HL-60 (cell line): ENCODE measurements around the gene CPT1C.
A peak's percentile ranks its signal among the peaks of the same experiment; 100 is the strongest.

Experiments used
- DNase-seq, 2 experiments: peaks; one replicate each; pipeline ENCODE4 v3.0.0-alpha.2; 2010 to 2020; ENCODE audit warnings: low read depth in 1 of 2, low spot score in 1 of 2
- H3K27ac ChIP-seq: fragments of 250-450 bp; sonication (Bioruptor Pico); replicated peaks from 2 replicates; pipeline ENCODE4 v1.5.1; 2020; ENCODE audit warnings: mild to moderate bottlenecking, moderate library complexity
- H3K27me3 ChIP-seq: fragments of 250-450 bp; sonication (Bioruptor Pico); 2 replicates; pipeline ENCODE4 v1.5.1; 2021; ENCODE audit warnings: mild to moderate bottlenecking, moderate library complexity; ENCODE audit not compliant: insufficient read depth, poor library complexity, severe bottlenecking
- H3K4me3 ChIP-seq: replicated peaks from 2 replicates; pipeline ENCODE4 v1.5.1; 2011; ENCODE audit warnings: mild to moderate bottlenecking, control low read depth, low read length; ENCODE audit not compliant: insufficient read depth
- GABPA ChIP-seq: IDR thresholded peaks from 2 replicates; pipeline ENCODE4 v1.6.1; 2012; ENCODE audit warnings: low read depth
- POLR2AphosphoS5 ChIP-seq: IDR thresholded peaks from 2 replicates; pipeline ENCODE4 v1.6.1; 2012; ENCODE audit warnings: low read depth
- SPI1 ChIP-seq: IDR thresholded peaks from 2 replicates; pipeline ENCODE4 v1.6.1; 2012; ENCODE audit warnings: low read depth, mild to moderate bottlenecking, borderline replicate concordance
- TF ChIP-seq, protein P1 (sequence below): IDR thresholded peaks from 2 replicates; pipeline ENCODE4 v1.6.1; 2012; ENCODE audit warnings: low read depth; ENCODE audit not compliant: insufficient replicate concordance
- TF ChIP-seq, protein P2 (sequence below): IDR thresholded peaks from one replicate; pipeline ENCODE4 v1.5.1; 2011; ENCODE audit warnings: low read length, control low read depth, inconsistent platforms; ENCODE audit not compliant: insufficient read depth

Gene CPT1C

DNA sequence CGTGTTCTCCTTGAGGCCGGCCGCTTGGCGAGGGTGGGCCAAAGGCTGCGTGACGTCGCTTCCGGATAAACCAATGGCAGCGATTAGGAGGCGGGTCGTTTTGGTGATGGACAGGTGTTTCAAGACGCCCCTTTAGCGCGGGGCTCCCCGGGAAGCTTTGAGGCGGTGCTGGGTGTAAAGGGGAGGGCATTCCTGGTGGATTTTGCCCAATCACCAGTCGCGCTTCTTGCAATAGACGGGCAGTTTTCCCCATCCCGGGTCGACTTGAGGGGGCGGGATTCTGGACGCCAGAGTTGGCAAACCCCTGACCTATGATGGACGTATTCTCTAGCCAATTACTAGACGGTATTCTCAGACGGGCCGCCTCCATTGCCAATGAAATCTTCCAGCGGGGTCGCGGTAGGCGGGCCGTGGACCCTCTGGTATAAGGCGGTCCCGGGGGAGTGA is 14.1 kb upstream of the CPT1C start:
- peak; percentile 100 for DNase-seq
- H3K27ac ChIP-seq = peak overlapping the region; percentile 98
- no peaks in the 10 kb centered on the region for H3K27me3 ChIP-seq
- TF ChIP-seq, protein P1, sequence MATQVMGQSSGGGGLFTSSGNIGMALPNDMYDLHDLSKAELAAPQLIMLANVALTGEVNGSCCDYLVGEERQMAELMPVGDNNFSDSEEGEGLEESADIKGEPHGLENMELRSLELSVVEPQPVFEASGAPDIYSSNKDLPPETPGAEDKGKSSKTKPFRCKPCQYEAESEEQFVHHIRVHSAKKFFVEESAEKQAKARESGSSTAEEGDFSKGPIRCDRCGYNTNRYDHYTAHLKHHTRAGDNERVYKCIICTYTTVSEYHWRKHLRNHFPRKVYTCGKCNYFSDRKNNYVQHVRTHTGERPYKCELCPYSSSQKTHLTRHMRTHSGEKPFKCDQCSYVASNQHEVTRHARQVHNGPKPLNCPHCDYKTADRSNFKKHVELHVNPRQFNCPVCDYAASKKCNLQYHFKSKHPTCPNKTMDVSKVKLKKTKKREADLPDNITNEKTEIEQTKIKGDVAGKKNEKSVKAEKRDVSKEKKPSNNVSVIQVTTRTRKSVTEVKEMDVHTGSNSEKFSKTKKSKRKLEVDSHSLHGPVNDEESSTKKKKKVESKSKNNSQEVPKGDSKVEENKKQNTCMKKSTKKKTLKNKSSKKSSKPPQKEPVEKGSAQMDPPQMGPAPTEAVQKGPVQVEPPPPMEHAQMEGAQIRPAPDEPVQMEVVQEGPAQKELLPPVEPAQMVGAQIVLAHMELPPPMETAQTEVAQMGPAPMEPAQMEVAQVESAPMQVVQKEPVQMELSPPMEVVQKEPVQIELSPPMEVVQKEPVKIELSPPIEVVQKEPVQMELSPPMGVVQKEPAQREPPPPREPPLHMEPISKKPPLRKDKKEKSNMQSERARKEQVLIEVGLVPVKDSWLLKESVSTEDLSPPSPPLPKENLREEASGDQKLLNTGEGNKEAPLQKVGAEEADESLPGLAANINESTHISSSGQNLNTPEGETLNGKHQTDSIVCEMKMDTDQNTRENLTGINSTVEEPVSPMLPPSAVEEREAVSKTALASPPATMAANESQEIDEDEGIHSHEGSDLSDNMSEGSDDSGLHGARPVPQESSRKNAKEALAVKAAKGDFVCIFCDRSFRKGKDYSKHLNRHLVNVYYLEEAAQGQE = no peak
- 0 out of 2 replicates have a peak, but pooled peaks have one; percentile 23 for TF ChIP-seq GABPA
- H3K4me3 ChIP-seq = peak overlapping the region; percentile 96

DNA sequence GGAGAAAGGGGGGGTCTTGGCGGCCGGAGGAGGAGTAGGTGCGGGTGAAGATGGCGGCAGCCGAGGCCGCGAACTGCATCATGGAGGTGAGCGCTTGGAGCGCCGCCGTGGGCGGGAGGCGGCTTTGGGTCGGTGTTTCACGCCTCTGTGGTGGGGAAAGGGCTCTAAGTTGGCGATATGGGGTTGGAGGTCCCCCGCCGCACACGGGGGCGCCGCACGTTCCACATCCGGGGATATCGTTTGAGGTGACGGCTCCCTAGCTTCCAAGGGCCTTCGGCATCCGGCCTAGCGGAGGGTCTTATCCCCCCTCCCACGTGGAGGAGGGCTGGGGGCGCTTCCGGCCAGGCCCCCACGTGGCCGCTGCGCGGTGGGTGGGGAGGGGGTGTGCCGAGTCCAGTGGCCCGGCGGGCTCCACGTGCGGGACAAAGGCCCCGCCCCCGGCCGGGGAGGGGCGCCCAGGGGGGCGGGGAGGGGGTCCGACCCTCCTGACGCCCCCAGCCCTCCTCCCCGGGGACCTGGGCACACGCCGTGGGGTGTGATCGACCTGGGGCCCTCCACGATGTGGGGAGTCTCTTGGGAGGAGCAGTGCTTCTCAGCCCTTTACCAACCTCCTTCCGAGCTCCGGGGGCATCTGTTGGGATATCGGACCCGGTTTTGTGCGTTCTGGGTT is 13.6 kb upstream of the CPT1C start, which contains the start of gene PRMT1:
Gene PRMT1 (plus strand): TSS at position 41 of the 670 bp plus-strand sequence. CDS start 10 bp downstream, at position 51.
- H3K4me3 ChIP-seq = peak within 1 kb of the TSS; percentile 96
- H3K27me3 ChIP-seq = no peaks in the 10 kb centered on the region
- H3K27ac ChIP-seq = peak within 1 kb of the TSS; percentile 98
- TF ChIP-seq POLR2AphosphoS5 (peak; percentile 85), SPI1 (no peak)
- TF ChIP-seq, protein P1 = peak; percentile 59
- peak; percentile 25 to 87 for DNase-seq

DNA sequence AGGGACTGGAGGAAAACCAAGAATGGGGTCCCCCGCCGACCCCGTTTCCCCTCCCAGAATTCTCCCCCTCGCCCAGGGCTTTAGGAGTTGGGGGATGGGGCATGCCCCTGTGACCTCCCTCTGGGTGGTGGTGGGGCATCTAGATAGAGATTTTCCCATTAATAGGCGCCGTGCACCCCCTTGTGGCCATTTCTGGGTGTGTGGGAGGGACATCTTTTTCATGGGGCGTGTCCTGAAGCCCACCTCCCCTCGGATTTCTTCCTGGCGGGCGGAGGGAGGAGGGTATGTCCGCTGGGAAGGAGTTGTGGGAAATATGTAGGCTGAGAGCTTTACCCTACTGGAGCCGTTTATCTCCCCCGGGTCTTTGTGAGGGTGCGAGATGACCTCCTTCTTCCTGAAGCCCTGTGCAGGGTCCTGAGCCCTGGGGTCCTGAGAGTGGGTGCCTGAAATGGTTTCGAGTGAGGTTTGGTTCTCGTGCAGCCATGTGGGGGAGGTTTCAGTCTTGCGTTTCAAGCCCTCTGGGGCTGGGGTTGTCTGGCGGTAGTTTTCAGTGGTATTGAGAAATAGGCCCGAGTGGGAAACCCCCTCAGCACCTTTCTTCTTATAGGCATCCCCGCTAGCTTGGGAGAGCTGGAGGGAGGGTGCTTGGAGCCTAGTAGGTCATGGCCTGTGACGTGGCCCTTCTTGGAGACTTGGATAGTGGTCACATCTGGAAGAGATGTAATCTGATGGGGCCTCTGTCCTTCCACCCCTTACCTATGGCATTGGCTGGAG is 12.8 kb upstream of the CPT1C start:
- Histone ChIP-seq H3K27me3 (no peaks in the 10 kb centered on the region), H3K4me3 (peak overlapping the region; percentile 96), H3K27ac (peak overlapping the region; percentile 98)
- DNase-seq = peak in 1 of 2 experiments; percentile 78
- TF ChIP-seq GABPA (no peak), POLR2AphosphoS5 (no peak)
- TF ChIP-seq, protein P2, sequence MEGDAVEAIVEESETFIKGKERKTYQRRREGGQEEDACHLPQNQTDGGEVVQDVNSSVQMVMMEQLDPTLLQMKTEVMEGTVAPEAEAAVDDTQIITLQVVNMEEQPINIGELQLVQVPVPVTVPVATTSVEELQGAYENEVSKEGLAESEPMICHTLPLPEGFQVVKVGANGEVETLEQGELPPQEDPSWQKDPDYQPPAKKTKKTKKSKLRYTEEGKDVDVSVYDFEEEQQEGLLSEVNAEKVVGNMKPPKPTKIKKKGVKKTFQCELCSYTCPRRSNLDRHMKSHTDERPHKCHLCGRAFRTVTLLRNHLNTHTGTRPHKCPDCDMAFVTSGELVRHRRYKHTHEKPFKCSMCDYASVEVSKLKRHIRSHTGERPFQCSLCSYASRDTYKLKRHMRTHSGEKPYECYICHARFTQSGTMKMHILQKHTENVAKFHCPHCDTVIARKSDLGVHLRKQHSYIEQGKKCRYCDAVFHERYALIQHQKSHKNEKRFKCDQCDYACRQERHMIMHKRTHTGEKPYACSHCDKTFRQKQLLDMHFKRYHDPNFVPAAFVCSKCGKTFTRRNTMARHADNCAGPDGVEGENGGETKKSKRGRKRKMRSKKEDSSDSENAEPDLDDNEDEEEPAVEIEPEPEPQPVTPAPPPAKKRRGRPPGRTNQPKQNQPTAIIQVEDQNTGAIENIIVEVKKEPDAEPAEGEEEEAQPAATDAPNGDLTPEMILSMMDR = peak; percentile 22

DNA sequence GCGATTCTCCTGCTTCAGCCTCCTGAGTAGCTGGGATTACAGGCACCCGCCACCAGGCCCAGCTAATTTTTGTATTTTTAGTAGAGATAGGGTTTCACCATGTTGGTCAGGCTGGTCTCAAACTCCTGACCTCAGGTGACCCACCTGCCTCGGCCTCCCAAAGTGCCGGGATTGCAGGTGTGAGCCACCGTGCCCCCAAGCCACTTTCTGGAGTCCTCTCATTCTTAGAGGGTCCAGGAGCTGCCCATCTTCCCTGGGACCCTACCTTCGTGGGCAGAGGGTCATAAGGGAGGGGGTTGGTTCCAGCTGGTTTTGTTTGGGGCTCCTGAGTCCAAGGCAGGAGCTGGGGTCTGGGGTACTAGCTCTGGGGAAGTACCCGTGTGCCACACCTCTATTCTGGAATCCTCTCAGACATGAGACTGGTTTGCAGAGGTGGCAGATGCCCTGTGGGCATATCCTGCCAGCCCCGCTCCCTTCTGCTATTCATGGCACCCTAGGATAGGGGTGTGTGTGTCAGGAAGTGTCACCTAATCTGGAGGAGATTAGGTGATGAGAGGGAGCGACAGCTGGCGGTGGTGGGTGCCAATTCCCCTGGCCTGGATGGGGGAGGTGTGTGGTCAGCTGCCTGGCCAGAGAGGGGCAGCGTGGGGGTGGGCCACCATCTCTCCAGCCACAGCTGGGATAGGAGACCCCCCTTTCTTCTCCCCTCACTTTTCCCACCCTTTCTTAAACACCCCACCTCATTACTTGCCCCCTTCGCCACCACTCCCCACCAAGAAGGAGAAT is 11.7 kb upstream of the CPT1C start:
- H3K4me3 ChIP-seq = peak overlapping the region; percentile 25; the same call in 1 of the 2 replicates
- no peak for TF ChIP-seq SPI1
- TF ChIP-seq, protein P2 = no peak
- TF ChIP-seq GABPA = no peak
- no peak for TF ChIP-seq POLR2AphosphoS5
- TF ChIP-seq, protein P1 = no peak
- H3K27me3 ChIP-seq = no peaks in the 10 kb centered on the region
- H3K27ac ChIP-seq = no peak overlapping the region
- no peak for DNase-seq
